HepG2 (cell line): ENCODE measurements around the gene ANKRD13D. TPM values are rescaled to one million over a fixed set of nuclear protein-coding genes. Genes with fewer than 3 reads are reported as not detected.

Experiments used
- DMTF1 ChIP-seq: sonication (generic); formaldehyde crosslinking; IDR thresholded peaks from 2 replicates; pipeline ENCODE4 v1.4.0; 2020; ENCODE audit warnings: mild to moderate bottlenecking, missing genetic modification reagents
- IKZF1 ChIP-seq: fragments of 450-650 bp; IDR thresholded peaks from 2 replicates; pipeline ENCODE4 v1.7.1; 2016
- KMT2A ChIP-seq: sonication (generic); formaldehyde crosslinking; IDR thresholded peaks from 2 replicates; pipeline ENCODE4 v1.4.0; 2020; ENCODE audit warnings: missing genetic modification reagents
- NR1H2 ChIP-seq: sonication (generic); formaldehyde crosslinking; IDR thresholded peaks from 2 replicates; pipeline ENCODE4 v1.8.1; 2022; ENCODE audit warnings: low read depth, missing genetic modification reagents, borderline replicate concordance
- NRL ChIP-seq: sonication (generic); formaldehyde crosslinking; IDR thresholded peaks from 2 replicates; pipeline ENCODE4 v1.5.0; 2020; ENCODE audit warnings: missing genetic modification reagents, mild to moderate bottlenecking, moderate library complexity, borderline replicate concordance
- ZBTB40 ChIP-seq, 2 experiments: fragments of 450-650 bp in 1 of 2; sonication (generic) in 1 of 2; formaldehyde crosslinking in 1 of 2; IDR thresholded peaks; 2 replicates each; pipeline versions ENCODE4 v1.6.1 to v1.8.0; 2016 to 2022; ENCODE audit warnings: antibody characterized with exemption in 1 of 2, mild to moderate bottlenecking in 1 of 2, missing genetic modification reagents in 1 of 2
- ZNF256 ChIP-seq: sonication (generic); formaldehyde crosslinking; conservative IDR thresholded peaks from 2 replicates; pipeline ENCODE4 v1.4.0; 2020; ENCODE audit warnings: missing genetic modification reagents
- ZNF317 ChIP-seq: sonication (generic); formaldehyde crosslinking; IDR thresholded peaks from 2 replicates; pipeline ENCODE4 v1.5.0; 2020; ENCODE audit warnings: mild to moderate bottlenecking, missing genetic modification reagents
- ZNF441 ChIP-seq: sonication (generic); formaldehyde crosslinking; IDR thresholded peaks from 2 replicates; pipeline ENCODE4 v1.7.0; 2021; ENCODE audit warnings: missing genetic modification reagents, borderline replicate concordance
- ZNF678 ChIP-seq: sonication (generic); formaldehyde crosslinking; IDR thresholded peaks from 2 replicates; pipeline ENCODE4 v1.4.0; 2020; ENCODE audit warnings: mild to moderate bottlenecking, missing genetic modification reagents
- ZNF773 ChIP-seq: sonication (generic); formaldehyde crosslinking; IDR thresholded peaks from 2 replicates; pipeline ENCODE4 v1.4.0; 2020; ENCODE audit warnings: missing genetic modification reagents, borderline replicate concordance
- polyA plus RNA-seq, 8 experiments: library from polyadenylated mRNA; depleted of rRNA in 3 of 8; stranded (reverse) in 7 of 8; unstranded in 1 of 8; fragments of >200 nt; fragmentation: Illumina TruSeq in 4 of 8; extraction: Trizol in 4 of 8; gene quantifications; 2 replicates each; pipeline versions ENCODE4 v1.2.1 to v1.2.3, GENCODE V29; 2011 to 2016; ENCODE audit warnings: low read depth in 4 of 8, missing spikeins in 1 of 8, mixed read lengths in 1 of 8; ENCODE audit not compliant: insufficient read depth in 1 of 8
- total RNA-seq, 5 experiments: library from RNA; depleted of rRNA; stranded (reverse); fragments of >200 nt; fragmentation: Illumina TruSeq; extraction: Trizol; gene quantifications; 2 replicates each; pipeline ENCODE4 v1.2.3, GENCODE V29; 2016; ENCODE audit warnings: low read depth in 1 of 5

ANKRD13D gene
- total and polyA plus RNA-seq, 2 of the 13 experiments (the other 11 are each of a cell fraction or from before 2014, with no cell fraction given), result 18.6 to 27.3 TPM

GRCh38 chr11:67309661-67310061 lies 20.6 kb downstream of the ANKRD13D start (continued):
- no peak for TF ChIP-seq DMTF1 (CRISPR knock-in tag)
- no peak for TF ChIP-seq NR1H2
- TF ChIP-seq ZNF317 (CRISPR knock-in tag), result no peak
- TF ChIP-seq ZNF773 (CRISPR knock-in tag), result no peak
- no peak for TF ChIP-seq ZNF256 (CRISPR knock-in tag)
- no peak for TF ChIP-seq IKZF1
- TF ChIP-seq ZBTB40 (IDR thresholded peaks at IDR 0.05), result no peak
- no peak for TF ChIP-seq ZBTB40 (CRISPR knock-in tag; IDR thresholded peaks at IDR 0.05)
- no peak for TF ChIP-seq ZNF678 (CRISPR knock-in tag)
- no peak for TF ChIP-seq ZNF441
- no peak for TF ChIP-seq KMT2A (CRISPR knock-in tag)
- TF ChIP-seq NRL, result no peak
